ENCODE results near the gene UFSP1. TPM values are rescaled to one million over a fixed set of nuclear protein-coding genes. Genes with fewer than 3 reads are reported as not detected.
A peak's percentile ranks its signal among the peaks of the same experiment; 100 is the strongest.

The UFSP1 gene
- total and polyA plus RNA-seq, 4 donors: 2.3 to 4.9 (median 3.2) TPM

GRCh38 chr7:100887516-100888290, 1.8 kb downstream of the UFSP1 start:
- Histone ChIP-seq H3K27ac (ENCODE audit: low read depth in 1 of 2, low read length in 2 of 2) (peak overlapping the region in 1 of 2 donors; percentile 7), H3K36me3 (ENCODE audit: control insufficient read depth in 4 of 4, insufficient read depth in 3 of 4, low read depth in 1 of 4, low read length in 3 of 4) (peaks cover 18 to 52% (median 44%) of the 10 kb centered on the region in 4 donors), H3K9me3 (ENCODE audit: control insufficient read depth in 4 of 4, low read length in 3 of 4) (no peaks in the 10 kb centered on the region), H3K4me3 (ENCODE audit: low read depth in 1 of 3, low read length in 3 of 3) (no peak overlapping the region), H3K4me1 (ENCODE audit: control insufficient read depth in 4 of 4, insufficient read depth in 4 of 4, low read length in 3 of 4) (peaks cover 16 to 35% (median 26%) of the 10 kb centered on the region in 4 donors), H3K27me3 (ENCODE audit: control insufficient read depth in 4 of 4, insufficient read depth in 4 of 4, low read length in 3 of 4) (no peaks in the 10 kb centered on the region), H3K9ac (ENCODE audit: low read depth in 1 of 2, low read length in 2 of 2) (no peak overlapping the region)
- DNase-seq (ENCODE audit: low spot score): no peak
- no peak for TF ChIP-seq CTCF (IDR thresholded peaks at IDR 0.05; ENCODE audit: low read depth, low read length, missing input control)
- TF ChIP-seq ATF3 (IDR thresholded peaks at IDR 0.05): no peak
- TF ChIP-seq EGR1 (IDR thresholded peaks at IDR 0.05; ENCODE audit: low read depth in 2 of 2): no peak
- no peak for TF ChIP-seq RXRA (IDR thresholded peaks at IDR 0.05)
- TF ChIP-seq MAX (IDR thresholded peaks at IDR 0.05): no peak
- TF ChIP-seq YY1 (IDR thresholded peaks at IDR 0.05): no peak
- TF ChIP-seq FOXA1 (IDR thresholded peaks at IDR 0.05): no peak
- no peak for TF ChIP-seq NR2F2 (IDR thresholded peaks at IDR 0.05)
- no peak for TF ChIP-seq RAD21 (IDR thresholded peaks at IDR 0.05)
- TF ChIP-seq ZBTB33 (IDR thresholded peaks at IDR 0.05): no peak
- no peak for TF ChIP-seq JUND (IDR thresholded peaks at IDR 0.05)
- TF ChIP-seq REST (IDR thresholded peaks at IDR 0.05): no peak
- TF ChIP-seq HNF4A (conservative IDR thresholded peaks at IDR 0.05): no peak
- TF ChIP-seq GABPA (IDR thresholded peaks at IDR 0.05 in 1 of 2, conservative IDR thresholded peaks at IDR 0.05 in 1 of 2): no peak
- no peak for TF ChIP-seq FOXA2 (IDR thresholded peaks at IDR 0.05)
- no peak for TF ChIP-seq HNF4G (IDR thresholded peaks at IDR 0.05)
- no peak for TF ChIP-seq SP1 (IDR thresholded peaks at IDR 0.05)
- no peak for TF ChIP-seq TAF1 (conservative IDR thresholded peaks at IDR 0.05)
- 72% methylated on average over 21 of the region's 21 CpGs for WGBS
